GM19035 (cell line): Measurements from ENCODE around the gene PAAF1.
"Not testable (repeated sequence)": the region's sequence is repeated elsewhere in the genome, so short reads cannot be mapped to it uniquely, and the experiment has no call there.

ENCODE experiments used
- ATAC-seq: cut with Tn5 transposase; IDR thresholded peaks from one replicate; pipeline ENCODE4 v1.9.1; 2021; ENCODE audit not compliant: unreplicated experiment

PAAF1 gene

DNA sequence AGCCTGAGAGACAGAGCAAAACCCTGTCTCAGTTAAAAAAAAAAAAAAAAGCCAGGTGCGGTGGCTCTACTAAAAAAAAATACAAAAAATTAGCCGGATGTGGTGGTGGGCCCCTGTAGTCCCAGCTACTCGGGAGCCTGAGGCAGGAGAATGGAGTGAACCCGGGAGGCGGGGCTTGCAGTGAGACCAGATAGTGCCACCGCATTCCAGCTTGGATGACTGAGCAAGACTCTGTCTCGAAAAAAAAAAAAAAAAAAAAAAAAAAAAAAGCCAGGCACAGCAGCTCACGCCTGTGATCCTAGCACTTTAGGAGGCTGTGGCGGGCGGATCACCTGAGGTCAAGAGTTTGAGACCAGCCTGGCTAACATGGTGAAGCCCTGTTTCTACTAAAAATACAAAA is 3.6 kb downstream of the PAAF1 start:
- not testable (repeated sequence) for ATAC-seq

DNA sequence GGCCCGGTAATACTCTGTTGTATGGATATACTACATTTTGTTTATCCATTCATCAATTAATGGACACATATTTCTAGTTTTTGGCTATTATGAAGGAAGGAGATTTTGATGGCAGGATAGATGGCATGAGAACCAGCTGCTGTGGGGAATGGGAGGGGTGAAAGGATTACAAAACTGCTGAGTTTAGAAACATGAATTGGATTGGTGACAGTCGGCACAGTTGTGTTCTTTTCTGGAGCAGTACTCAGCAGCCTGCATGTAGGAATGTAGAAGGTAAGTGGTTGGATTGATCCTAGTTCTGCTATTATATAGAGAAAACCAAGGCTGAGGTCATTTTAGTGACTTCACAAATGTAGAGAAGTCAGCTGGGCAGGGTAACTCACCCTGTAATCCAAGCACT is 7.1 kb downstream of the PAAF1 start:
- ATAC-seq: no peak

DNA sequence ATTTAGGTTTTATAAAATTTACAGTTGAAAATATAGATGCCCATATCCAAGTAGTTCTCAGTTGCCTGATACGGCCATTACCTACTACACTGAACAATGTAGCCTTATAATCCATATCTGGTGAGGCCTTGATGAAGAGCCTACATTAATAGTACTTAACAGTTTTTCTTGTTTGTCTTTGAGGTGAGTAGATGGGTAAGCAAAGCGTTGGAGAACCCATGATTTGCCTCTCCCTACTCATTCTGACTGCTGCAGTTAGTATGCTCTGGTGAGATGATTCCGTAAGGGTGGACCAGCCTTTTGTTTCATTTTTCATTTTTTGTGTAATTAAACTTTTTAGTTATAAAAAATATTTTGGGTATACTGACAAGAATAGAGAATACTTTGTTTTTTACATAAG is 11.4 kb downstream of the PAAF1 start:
- no peak for ATAC-seq

DNA sequence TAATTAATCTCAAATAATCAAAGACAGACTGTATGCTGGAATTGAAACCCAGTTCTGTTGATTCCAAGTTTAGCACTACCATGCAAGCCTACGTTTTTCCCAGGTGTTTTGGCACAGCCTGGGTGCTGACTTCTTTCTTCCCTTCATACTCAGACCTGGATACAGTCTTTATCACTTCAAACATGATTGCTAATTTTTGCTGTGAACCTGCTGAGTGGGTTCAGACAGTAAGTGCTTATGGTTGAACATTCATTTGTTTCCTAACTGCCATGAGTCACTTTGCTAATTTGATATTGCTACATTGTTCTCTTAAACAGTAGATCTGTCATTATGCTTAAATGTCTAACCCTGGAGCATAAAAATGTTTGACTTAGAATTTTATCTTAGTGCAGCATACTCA is 12.2 kb downstream of the PAAF1 start:
- ATAC-seq: no peak

DNA sequence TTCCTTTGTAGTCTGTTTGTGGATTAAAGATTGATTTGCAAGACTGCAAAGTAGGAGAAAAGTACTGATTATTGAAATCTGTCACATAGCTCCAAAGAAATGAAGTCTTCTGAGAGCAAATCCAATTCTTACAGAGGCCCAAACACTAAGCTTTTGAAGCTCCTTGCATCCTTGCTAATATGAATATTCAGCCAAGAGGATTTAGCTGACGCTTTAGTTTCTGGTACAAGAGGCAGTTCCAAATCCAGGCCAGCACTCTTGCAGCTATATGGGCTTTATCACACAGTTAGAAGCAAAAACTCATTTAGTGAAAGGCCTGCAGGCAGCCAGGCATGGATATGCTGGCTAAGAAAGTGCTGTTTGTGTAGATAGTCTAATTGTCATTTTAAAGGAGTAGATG is 12.7 kb downstream of the PAAF1 start:
- no peak for ATAC-seq

DNA sequence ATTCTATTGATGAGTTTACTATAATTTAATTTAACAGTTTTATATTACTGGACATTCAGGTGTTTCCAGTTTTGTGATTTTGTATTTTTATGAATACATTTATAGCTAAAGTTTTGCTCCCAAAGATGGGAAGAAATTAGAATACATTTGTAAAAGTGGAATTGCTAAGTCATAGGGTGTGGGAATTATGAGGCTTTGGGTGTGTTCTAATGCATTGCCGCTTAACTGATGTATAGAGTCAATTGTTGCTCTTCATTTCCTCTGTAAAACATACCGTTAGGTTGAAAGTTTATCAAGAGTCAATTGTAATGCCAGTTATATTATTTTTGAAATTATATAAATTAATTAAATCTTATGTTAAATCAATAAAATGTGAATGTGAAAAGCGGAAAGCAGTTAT is 16.2 kb downstream of the PAAF1 start:
- ATAC-seq: no peak

DNA sequence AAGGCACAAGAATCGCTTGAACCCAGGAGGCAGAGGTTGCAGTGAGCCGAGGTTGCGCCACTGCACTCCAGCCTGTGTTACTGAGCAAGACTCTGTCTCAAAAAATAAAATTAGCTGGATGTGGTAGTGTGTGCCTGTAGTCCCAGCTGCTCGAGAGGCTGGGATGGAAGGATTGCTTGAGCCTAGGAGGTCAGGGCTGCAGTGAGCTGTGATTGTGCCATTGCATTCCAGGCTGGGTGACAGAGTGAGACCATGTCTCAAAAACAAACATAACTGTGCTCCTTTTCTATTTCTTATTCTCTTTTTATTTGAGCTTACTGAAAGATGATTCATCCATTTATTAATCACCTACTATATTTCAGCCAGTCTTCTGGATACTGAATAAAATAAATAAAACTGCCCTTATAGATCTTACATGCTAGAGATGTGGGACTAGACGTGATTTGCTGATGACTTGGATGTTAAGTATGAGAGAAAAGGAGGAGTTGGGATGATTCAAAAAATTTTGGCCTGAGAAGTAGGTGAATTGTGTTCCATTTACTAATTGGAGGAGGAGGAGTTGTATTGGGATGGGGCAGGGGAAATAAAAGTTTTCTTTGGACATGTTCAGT is 18.0 kb downstream of the PAAF1 start:
- ATAC-seq: no peak

DNA sequence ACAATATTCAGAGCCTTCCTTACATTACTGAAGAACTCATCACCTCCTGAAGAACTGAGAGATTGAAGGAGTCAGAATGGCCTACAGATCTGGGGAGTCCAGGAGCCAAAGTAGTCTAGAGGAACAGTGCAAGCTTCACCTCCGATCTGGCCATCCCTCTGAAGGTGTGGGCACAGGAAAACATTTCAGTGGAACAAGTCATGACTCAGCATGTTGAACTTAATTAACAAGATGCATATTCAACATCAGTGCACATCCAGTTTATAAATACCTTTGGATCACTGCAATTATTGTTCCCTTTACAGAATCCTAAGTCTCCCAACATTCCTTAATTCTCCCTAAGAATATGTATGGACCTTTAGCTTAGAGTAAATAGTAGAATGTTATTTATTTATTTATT is 25.5 kb downstream of the PAAF1 start:
- ATAC-seq: no peak

DNA sequence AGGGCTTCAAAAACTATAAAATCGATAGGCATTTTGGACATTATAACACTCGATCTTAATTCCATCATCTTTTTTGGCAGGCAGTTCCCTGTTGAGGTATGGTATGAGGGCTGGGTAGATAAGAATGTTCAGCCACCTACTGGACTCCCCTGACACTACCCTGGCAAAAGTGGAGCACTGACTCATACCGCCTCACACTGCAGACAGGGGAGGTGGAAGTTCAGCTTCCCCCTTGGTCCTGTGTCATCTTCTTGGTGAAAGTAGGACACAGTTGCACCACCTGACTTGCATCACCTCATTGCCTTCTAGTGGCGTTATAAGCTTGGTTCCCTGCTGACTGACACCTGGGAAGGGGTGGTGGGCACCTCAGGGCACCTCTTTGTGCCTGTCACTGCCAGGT is 30.4 kb downstream of the PAAF1 start:
- no peak for ATAC-seq

DNA sequence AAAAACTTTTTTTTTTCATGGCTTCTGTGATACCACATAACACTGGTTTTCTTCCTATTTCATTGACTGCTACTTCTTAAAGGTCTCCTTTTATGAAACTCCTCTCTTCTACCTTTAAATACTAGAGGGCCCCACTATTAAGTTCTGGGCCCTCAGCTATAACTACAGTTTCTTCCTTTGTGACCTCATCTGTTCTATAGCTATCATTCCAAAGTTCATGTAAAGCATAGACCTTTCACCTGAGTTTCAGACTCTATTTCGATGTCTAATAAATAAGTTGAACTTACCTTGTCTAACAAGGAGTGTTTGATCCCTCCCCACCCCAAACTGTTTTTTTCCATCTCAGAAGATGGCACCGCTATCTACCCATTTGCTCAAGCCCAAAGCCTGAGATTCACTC is 35.2 kb downstream of the PAAF1 start:
- no peak for ATAC-seq

DNA sequence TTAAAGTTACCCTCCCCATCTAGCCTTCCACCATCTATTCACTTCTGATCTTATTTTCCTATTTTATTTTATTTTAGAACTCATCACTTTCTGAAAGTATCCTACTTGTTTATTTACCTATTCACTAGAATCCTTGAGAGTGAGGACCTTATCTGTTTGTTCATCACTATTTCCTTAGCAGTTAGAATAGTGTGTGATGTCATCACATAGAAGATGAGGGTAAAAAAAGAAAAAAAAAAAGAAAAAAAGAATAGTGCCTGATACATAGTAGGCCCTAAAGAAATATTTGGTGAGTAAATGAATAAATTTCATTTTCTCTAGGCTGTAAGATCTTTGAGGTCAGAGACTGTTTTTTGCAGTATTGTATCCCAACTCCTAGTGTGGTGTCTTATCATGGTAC is 36.7 kb downstream of the PAAF1 start:
- ATAC-seq: no peak

DNA sequence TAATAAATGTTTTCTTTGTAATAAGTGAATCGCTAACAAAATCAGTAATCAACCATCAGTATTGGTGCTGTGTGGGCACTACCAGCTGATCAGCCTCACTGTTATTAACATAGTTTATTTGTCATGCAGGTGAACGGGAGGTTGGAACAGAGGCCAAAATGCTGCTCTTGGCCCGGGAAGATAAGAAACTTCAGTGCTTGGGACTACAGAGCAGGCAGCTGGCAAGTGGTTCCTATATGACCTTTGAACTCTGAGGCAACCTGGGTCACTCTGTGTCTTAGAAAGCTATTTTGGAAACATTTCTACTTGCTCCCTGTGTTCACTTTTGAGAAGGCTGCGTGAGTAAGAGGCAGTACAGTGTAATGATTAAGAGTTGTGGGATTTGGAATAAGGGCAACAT is 37.5 kb downstream of the PAAF1 start:
- ATAC-seq: no peak

DNA sequence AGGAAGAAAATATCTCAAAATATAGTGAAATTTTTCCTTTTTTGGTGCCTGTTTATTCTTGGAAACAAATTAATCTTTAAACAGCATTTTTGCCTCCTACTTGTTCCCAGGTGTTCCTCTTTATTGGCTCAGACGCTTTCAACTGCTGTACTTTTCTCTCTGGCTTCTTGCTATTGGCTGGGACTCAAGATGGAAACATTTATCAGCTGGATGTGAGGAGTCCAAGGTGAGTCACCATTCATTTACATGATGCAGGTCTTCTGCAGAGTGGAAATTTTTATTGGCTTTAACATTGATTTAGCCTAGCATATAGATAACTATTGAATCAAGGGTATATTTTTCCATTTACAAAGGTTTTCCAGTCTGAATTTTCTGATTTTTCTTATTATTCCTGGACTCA is 39.6 kb downstream of the PAAF1 start:
- ATAC-seq: no peak

DNA sequence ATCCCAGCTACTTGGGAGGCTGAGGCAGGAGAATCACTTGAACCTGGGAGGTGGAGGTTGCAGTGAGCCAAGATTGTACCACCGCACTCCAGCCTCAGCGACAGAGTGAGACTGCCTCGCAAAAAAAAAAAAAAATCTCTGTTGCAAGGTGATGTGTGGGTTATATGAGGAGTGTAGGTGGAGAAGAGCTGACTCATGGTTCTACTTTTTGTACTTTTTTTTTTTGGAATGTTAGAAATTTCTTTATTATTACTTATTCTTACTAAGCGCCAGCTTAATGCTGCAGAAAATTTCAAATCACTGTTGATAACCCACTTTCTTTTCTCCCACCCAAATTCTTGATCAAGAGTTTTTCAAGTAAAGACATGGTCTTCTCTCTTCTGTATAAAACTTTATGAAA is 44.4 kb downstream of the PAAF1 start:
- ATAC-seq: no peak

DNA sequence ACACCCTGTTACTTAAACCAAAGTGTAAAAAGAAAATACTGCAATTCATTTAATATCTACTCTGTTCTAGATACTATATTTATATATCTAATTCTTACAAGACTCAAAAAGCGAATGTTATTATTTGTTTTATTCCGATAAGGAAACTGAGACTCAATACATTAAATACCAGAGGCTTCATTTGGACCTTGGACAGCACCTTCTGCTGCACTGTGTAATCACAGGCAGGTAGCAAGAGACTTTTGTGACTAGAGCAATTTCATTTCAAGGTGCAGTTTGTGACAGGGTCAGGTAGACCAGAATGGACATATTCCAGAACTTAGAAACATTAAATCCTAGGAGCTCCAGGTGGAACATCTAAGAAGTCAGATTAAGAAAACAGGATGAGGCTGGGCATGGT is 52.6 kb downstream of the PAAF1 start:
- no peak for ATAC-seq

DNA sequence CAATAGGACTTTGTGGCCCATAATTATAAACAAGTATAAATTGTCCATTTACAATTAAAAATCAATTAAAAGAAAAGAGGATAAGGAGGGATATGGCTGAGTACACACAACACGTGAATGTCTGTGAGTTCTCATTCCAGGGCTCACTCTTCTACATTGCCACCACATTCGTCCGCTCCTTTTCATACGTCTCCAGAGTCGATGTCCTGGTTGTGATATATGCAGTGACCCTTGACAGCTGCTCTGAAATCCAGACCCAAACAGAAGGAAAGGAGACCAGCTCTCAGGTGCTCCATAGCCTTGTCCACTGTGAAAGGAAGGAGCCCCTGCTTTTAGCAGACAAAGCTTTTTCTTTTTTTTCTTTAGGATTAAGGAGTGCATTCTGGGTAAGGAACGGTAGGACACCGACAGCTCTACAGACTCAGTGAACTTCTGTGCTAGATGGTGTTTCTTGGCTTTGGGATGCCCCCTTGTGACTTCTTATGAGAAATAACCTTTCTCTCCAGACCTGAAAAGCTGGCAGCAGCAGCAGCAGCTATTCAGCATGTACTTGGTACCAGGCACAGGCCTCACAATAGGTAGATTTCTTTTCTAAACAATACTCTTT is 54.3 kb downstream of the PAAF1 start:
- no peak for ATAC-seq

DNA sequence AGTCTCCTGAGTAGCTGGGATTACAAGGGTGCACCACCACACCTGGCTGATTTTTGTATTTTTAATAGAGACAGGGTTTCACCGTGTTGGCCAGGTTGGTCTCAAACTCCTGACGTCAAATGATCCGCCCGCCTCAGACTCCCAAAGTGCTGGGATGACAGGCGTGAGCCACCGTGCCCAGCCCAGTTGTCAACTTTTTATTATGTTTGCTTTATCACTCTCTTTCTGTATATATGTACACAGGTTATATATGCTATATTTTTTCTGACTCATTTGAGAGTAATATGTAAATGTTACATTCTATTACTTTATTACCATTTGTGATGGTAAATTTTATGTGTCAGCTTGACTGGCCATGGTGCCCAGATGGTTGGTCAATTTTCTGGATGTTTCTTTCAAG is 55.2 kb downstream of the PAAF1 start:
- no peak for ATAC-seq

DNA sequence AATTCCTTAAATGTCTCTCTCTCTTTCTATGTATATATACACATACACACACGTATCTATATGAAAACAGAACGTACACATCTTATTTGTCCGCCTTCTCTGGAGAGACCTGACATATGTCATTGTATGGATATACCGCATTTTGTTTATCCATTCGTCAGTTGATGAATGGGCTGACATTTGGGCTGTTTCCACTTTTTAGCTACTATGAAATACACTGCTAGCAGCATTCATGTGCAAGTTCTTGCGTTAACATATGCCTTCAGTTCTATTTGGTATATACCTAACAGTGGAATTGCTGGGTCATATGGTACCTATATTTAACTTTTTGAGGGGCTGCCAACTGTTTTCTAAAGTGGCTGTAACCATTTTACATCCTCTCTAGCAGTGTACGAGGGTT is 56.0 kb downstream of the PAAF1 start:
- ATAC-seq: no peak

DNA sequence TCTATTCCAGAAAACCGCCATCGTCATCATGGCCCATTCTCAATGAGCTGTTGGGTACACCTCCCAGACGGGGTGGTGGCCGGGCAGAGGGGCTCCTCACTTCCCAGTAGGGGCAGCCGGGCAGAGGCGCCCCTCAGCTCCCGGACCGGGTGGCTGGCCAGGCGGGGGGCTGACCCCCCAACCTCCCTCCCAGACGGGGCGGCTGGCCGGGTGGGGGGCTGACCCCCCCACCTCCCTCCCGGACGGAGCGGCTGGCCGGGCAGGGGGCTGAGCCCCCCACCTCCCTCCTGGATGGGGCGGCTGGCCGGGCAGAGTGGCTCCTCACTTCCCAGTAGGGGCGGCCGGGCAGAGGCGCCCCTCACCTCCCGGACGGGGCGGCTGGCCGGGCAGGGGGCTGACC is 59.2 kb downstream of the PAAF1 start:
- ATAC-seq: not testable (repeated sequence)

DNA sequence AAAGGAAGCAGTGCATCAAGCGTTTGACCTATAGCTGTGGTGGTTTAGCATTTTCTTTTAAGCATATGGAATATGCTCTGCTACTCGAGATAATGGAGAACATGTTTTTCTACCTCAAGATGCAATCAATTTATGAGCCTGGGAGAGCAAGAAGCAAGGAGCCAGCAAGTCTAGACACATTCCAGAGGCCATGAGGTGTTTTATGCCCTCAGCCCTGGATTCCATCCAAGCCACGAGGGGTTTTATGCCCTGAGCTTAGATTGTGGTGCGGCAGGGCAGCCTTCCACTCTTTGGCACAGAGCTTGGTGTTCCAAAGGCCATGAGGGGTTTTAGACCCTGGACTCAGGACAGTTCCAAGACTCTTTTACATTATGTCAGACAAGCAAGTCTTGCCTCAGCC is 62.3 kb downstream of the PAAF1 start:
- no peak for ATAC-seq

DNA sequence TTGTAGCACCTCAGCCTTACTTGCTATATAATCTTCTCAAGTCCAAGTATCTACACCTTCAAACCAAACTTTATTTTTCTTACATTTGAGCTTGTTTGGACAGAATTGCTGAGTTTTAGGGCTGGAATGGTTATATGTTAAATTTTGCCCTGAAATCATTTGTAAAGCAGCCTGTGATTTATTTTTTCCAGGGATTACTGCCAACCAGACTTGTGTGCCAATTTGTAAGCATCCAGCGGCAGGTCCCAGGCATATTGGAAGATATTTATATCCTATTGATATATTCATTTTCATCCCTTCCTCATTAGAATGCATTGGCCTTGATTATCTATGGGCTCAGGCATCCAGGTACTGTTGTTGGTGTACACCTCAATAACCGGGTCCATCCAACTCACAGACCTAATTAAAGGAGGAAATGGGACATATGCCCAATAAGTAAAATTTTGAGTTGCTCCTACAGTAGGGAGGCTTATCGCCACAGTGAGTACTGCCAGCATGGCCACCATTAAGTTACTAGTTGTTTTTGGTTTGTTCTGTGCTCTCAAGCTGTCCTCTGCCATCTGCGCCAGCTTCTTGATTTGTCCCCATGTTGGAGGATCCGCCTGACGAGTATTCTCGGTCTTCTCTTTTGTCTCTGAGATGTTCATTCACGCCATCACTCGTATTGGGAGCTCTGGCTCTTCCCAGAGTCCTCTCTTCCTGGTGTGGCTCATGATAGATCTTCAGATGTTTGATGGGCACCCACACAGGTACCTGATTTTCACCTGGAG is 64.2 kb downstream of the PAAF1 start:
- ATAC-seq: no peak

DNA sequence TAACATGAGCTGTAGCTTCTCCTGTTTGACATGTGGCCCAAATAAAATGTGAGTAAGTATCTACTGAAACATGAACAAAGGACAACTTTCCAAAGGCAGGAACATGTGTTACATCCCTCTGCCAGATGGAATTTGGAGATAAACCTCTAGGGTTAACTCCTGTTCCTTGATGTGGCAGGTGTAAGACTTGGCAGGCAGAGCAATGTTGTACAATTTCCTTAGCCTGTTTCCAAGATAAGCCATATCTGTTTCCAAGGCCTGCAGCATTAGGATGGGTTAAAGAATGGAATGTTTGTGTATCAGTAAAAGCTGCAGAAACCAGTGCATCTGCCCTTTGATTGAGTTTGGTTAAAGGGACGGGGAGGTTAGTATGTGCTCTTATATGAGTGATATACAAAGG is 65.2 kb downstream of the PAAF1 start:
- ATAC-seq: no peak

DNA sequence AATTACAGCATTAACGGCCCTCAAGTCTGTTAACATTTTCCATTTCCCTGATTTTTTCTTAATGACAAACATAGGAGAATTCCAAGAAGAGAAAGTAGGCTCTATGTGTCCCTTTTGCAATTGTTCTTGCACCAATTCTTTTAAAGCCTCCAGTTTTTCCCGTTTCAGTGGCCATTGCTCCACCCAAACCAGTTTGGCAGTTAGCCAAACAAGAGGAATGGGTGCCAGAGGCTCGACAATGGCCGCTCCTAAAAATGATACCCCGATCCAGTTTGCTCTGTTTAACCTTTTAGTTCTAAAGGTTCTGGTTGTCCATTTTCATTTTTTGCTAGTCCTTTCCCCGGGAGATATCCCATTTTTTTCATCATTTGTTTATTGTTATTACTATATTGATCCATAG is 67.3 kb downstream of the PAAF1 start:
- ATAC-seq: no peak
